CD4-positive, CD25-positive, alpha-beta regulatory T cell (primary cell): ENCODE measurements around the gene MAP2K2. TPM values are rescaled to one million over a fixed set of nuclear protein-coding genes. Genes with fewer than 3 reads are reported as not detected.

Experiments
- ATAC-seq, 2 donors: fragments of 150-1000 bp; cut with Tn5 transposase; one replicate each; pipeline ENCODE4 v1.10.0; 2021; ENCODE audit warnings: low read depth in 2 of 2, moderate number of reproducible peaks in 2 of 2, moderate library complexity in 1 of 2
- DNase-seq, 3 donors: peaks; one replicate each; pipeline versions ENCODE4 v3.0.0 to v3.0.0-alpha.2; 2012 to 2022; ENCODE audit warnings: mixed read lengths in 1 of 3
- H3K27ac ChIP-seq: one replicate; pipeline ENCODE4 v1.7.0; 2013; ENCODE audit warnings: mild to moderate bottlenecking, low read length; ENCODE audit not compliant: insufficient read depth, poor library complexity, severe bottlenecking
- H3K27me3 ChIP-seq: one replicate; pipeline ENCODE4 v1.7.0; 2013; ENCODE audit warnings: low read length; ENCODE audit not compliant: control insufficient read depth, insufficient read depth
- H3K36me3 ChIP-seq: one replicate; pipeline ENCODE4 v1.7.0; 2013; ENCODE audit warnings: mild to moderate bottlenecking, low read length, moderate library complexity; ENCODE audit not compliant: control insufficient read depth, insufficient read depth
- H3K4me1 ChIP-seq: 2 replicates; pipeline ENCODE4 v1.7.0; 2013; ENCODE audit warnings: mild to moderate bottlenecking, low read length; ENCODE audit not compliant: insufficient read depth, control insufficient read depth, poor library complexity, severe bottlenecking
- H3K4me3 ChIP-seq: one replicate; pipeline ENCODE4 v1.7.0; 2013; ENCODE audit warnings: low read depth, mild to moderate bottlenecking, low read length, moderate library complexity
- H3K9me3 ChIP-seq, 2 experiments: 1 replicate in 1 of 2; 2 replicates in 1 of 2; pipeline ENCODE4 v1.7.0; 2013; ENCODE audit warnings: low read length in 2 of 2, mild to moderate bottlenecking in 1 of 2, moderate library complexity in 1 of 2; ENCODE audit not compliant: control insufficient read depth in 2 of 2
- H3K27ac Mint-ChIP-seq, 3 donors: one replicate each; pipeline ENCODE4 v1.8.0; 2020 to 2022; ENCODE audit warnings: mild to moderate bottlenecking in 3 of 3, mixed read lengths in 3 of 3, moderate library complexity in 2 of 3
- H3K27me3 Mint-ChIP-seq: one replicate; pipeline ENCODE4 v1.8.0; 2022; ENCODE audit warnings: mild to moderate bottlenecking, mixed read lengths
- H3K36me3 Mint-ChIP-seq: one replicate; pipeline ENCODE4 v1.8.0; 2020; ENCODE audit warnings: mixed read lengths
- H3K4me1 Mint-ChIP-seq, 4 donors: one replicate each; pipeline ENCODE4 v1.8.0; 2020 to 2022; ENCODE audit warnings: mixed read lengths in 4 of 4, mild to moderate bottlenecking in 1 of 4
- H3K4me3 Mint-ChIP-seq, 4 donors: one replicate each; pipeline ENCODE4 v1.8.0; 2020 to 2022; ENCODE audit warnings: mild to moderate bottlenecking in 4 of 4, mixed read lengths in 4 of 4, moderate library complexity in 3 of 4
- H3K9me3 Mint-ChIP-seq, 7 donors: one replicate each; pipeline ENCODE4 v1.8.0; 2020 to 2022; ENCODE audit warnings: mixed read lengths in 7 of 7, mild to moderate bottlenecking in 3 of 7, moderate library complexity in 2 of 7
- polyA plus RNA-seq, 4 donors: library from polyadenylated mRNA; unstranded; fragments of 300-500 nt; fragmentation: Illumina TruSeq; gene quantifications; one replicate each; pipeline ENCODE4 v1.2.3, GENCODE V29; 2021
- total RNA-seq: library from RNA; stranded (reverse); gene quantifications from one replicate; pipeline ENCODE4 v1.2.3, GENCODE V29; 2022

The MAP2K2 gene
- total and polyA plus RNA-seq, 5 donors from 2014 or later, result 38.5 to 98.2 (median 67.6) TPM

DNA sequence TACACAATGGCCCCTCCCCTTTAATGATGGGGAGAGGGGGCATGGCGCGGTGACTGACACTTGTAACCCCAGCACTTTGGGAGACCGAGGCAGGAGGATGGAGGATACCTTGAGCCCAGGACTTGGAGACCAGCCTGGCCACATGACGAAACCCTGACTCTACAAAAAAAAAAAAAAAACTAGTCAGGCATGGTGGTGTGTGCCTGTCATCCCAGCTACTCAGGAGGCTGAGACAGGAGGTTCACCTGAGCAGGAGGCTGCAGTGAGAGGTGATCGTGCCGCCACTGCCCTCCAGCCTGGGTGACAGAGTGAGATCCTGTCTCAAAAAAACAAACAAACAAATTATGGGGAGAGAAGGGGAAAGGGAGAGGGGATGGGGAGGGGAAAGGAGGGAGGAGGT lies 43.4 kb downstream of the MAP2K2 start:
- Mint-ChIP-seq H3K4me1 (peaks cover 0 to 42% (median 2%) of the 10 kb centered on the region in 4 donors), H3K9me3 (no peaks in the 10 kb centered on the region), H3K27ac (peak overlapping the region in 1 of 3 donors; percentile 31), H3K4me3 (no peak overlapping the region), H3K27me3 (no peaks in the 10 kb centered on the region), H3K36me3 (no peaks in the 10 kb centered on the region)
- no peaks in the 10 kb centered on the region for H3K27me3 ChIP-seq
- no peaks in the 10 kb centered on the region for H3K9me3 ChIP-seq
- no peak overlapping the region for H3K27ac ChIP-seq
- H3K4me1 ChIP-seq, result peaks cover 33% of the 10 kb centered on the region
- ATAC-seq, result no peak
- no peaks in the 10 kb centered on the region for H3K36me3 ChIP-seq
- no peak overlapping the region for H3K4me3 ChIP-seq
- DNase-seq, result no peak

DNA sequence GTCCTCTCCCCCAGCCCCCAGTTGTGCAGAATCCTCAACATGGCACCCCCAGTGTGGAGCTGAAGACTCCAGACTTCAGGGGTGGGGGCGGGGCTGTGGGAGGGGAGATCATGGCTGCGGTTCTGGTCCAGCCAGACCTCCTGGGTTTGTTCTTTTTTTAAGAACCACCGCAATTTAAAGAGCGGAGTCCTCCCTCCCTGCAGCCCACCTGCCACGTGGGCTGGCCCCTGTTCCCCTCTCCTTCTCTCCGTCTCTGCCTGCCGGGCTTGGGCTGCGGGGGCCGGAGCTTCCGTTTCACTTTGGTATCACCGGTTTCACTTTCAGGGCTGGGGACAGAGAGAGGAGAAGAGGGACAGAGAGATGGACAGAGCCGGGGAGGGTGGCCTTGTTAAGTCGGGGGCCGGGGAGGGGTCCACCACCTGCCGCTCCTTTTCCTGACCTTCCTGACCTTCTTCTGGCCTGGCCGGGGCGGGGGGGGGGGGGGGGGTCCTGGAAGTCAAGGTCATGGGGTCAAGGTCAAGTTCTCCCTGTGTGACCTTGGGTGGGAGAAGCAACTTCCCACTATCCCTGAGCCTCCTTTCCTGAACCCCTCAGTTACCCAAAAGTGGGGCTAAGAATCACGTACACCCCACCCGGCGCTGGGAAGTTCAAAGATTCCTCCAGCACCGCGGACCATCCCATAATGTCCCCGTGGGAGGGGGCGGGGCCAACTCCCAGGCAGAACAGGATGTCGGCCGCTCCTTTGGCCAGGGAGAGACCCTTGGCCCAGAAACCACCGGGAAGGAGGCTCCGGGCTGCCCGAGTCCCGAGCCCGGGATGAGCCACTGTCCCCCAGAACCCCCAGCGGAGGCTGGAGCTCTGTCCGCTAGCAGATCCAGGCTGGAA lies 45.9 kb downstream of the MAP2K2 start:
- Mint-ChIP-seq H3K27ac (peak overlapping the region in 2 of 3 donors; percentile 92 to 94), H3K4me3 (peak overlapping the region; percentile 56 to 91 (median 85)), H3K27me3 (no peaks in the 10 kb centered on the region), H3K9me3 (no peaks in the 10 kb centered on the region), H3K36me3 (no peaks in the 10 kb centered on the region), H3K4me1 (peaks cover 0 to 36% (median 2%) of the 10 kb centered on the region in 4 donors)
- Histone ChIP-seq H3K4me1 (peaks cover 19% of the 10 kb centered on the region), H3K27ac (peak overlapping the region; percentile 61), H3K4me3 (peak overlapping the region; percentile 62), H3K9me3 (no peaks in the 10 kb centered on the region), H3K36me3 (no peaks in the 10 kb centered on the region), H3K27me3 (no peaks in the 10 kb centered on the region)
- DNase-seq (peak in 2 of 3 donors; percentile 44 to 63), ATAC-seq (peak; percentile 55 to 63)

DNA sequence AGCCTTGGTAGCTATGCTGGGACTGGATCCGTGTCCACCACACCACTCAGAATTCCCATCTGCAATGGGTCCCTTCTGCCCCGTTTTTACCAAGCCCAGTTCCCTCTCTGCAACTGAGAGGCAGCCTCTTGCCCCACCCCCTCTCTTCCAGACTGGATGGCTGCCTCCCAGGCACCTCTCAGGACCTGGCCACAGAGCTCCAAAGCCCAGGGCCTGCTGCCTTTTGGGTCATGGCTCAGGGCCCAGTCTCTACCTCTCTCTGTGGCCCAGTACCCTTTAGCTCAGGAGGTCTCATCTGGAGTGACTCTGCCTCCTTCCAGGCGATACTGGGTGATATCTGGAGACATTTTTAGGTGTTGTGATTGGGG lies 46.9 kb downstream of the MAP2K2 start:
- H3K36me3 ChIP-seq, result no peaks in the 10 kb centered on the region
- Mint-ChIP-seq H3K27ac (peak overlapping the region; percentile 23 to 83 (median 74)), H3K4me3 (peak overlapping the region in 3 of 4 donors; percentile 56 to 91 (median 88)), H3K9me3 (peaks cover 0 to 1% (median 0%) of the 10 kb centered on the region in 7 donors), H3K4me1 (peaks cover 0 to 30% (median 2%) of the 10 kb centered on the region in 4 donors), H3K27me3 (no peaks in the 10 kb centered on the region), H3K36me3 (no peaks in the 10 kb centered on the region)
- H3K4me3 ChIP-seq, result no peak overlapping the region
- ATAC-seq (no peak), DNase-seq (no peak)
- H3K4me1 ChIP-seq, result peaks cover 19% of the 10 kb centered on the region
- H3K27ac ChIP-seq, result no peak overlapping the region
- no peaks in the 10 kb centered on the region for H3K27me3 ChIP-seq
- no peaks in the 10 kb centered on the region for H3K9me3 ChIP-seq

DNA sequence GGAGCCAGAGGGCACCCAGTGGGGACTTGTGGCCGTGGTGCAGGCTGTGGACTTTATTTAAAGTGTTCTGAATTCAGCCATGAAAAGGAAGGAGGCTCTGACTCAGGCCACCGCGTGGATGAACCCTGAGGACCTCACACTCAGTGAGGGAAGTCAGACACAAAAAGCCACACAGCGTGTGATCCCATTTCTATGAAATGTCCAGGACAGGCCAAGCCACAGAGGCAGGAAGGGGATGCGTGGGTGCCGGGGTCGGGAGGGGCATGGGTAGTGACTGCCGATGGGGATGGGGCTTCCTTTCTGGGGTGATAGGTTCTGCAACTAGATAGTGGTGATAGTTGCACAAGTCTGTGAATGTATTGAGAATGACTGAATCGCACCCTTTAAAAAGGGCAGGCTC lies 48.5 kb downstream of the MAP2K2 start:
- H3K4me3 Mint-ChIP-seq, result peak overlapping the region; percentile 52 to 70 (median 60)
- H3K27ac ChIP-seq, result no peak overlapping the region
- no peaks in the 10 kb centered on the region for H3K36me3 ChIP-seq
- H3K4me3 ChIP-seq, result no peak overlapping the region
- no peaks in the 10 kb centered on the region for H3K9me3 ChIP-seq
- no peaks in the 10 kb centered on the region for H3K27me3 Mint-ChIP-seq
- H3K27ac Mint-ChIP-seq, result peak overlapping the region in 2 of 3 donors; percentile 69 to 91
- H3K9me3 Mint-ChIP-seq, result peaks cover 0 to 1% (median 0%) of the 10 kb centered on the region in 7 donors
- H3K27me3 ChIP-seq, result no peaks in the 10 kb centered on the region
- H3K4me1 ChIP-seq, result peaks cover 19% of the 10 kb centered on the region
- ATAC-seq, result no peak
- H3K4me1 Mint-ChIP-seq, result peaks cover 0 to 32% (median 2%) of the 10 kb centered on the region in 4 donors
- H3K36me3 Mint-ChIP-seq, result no peaks in the 10 kb centered on the region
- DNase-seq, result no peak

DNA sequence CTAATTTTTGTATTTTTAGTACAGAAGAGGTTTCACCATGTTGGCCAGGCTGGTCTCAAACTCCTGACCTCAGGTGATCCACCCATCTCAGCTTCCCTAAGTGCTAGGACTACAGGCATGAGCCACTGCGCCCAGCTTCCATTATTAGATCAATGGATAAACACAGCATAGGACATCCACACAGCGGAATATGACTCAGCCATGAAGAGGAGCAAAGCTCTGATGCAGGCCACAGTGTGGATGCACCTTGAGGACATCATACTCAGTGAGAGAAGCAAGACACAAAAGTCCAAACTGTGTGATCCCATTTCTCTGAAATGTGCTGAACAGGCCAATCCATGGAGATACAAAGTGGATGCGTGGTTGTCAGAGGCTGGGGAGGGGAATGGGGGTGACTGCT lies 52.3 kb downstream of the MAP2K2 start:
- ATAC-seq (no peak), DNase-seq (no peak)
- Histone ChIP-seq H3K4me3 (no peak overlapping the region), H3K27me3 (no peaks in the 10 kb centered on the region), H3K9me3 (no peaks in the 10 kb centered on the region), H3K27ac (no peak overlapping the region), H3K4me1 (peaks cover 28% of the 10 kb centered on the region), H3K36me3 (no peaks in the 10 kb centered on the region)
- H3K27me3 Mint-ChIP-seq, result no peaks in the 10 kb centered on the region
- H3K36me3 Mint-ChIP-seq, result no peaks in the 10 kb centered on the region
- H3K9me3 Mint-ChIP-seq, result peaks cover 0 to 3% (median 0%) of the 10 kb centered on the region in 7 donors
- no peak overlapping the region for H3K4me3 Mint-ChIP-seq
- H3K4me1 Mint-ChIP-seq, result peaks cover 11 to 35% (median 14%) of the 10 kb centered on the region in 4 donors
- no peak overlapping the region for H3K27ac Mint-ChIP-seq

DNA sequence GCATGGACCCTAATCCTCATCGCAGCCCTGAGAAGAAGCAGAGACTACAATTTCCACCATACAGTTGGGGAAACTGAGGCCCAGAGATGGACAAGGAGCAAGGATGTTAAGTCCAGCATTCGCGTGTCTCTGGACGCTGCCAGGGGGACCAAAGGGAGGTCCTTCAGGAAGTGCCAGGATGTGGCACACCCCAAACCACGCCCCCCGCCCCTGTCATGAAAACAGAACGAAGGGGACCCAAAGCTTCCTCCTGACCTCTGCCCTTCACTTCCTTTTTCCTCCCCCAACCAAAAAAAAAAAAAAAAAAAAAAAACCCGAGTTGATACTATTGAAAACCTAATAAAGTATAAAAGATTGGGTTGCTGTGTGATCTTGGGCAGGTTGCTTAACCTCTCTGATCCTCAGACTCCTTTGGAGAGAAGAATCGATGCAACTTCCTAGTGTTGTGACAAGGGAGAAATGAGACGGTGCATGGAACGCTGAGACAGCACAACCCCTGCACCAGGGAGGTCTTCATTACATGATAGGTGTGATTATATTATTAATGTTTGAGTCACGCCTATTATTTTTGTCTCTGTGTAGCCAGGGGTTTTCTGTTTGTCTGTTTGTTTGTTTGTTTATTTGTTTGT lies 54.5 kb downstream of the MAP2K2 start:
- Mint-ChIP-seq H3K27ac (peak overlapping the region; percentile 86 to 95 (median 94)), H3K9me3 (peaks cover 0 to 3% (median 0%) of the 10 kb centered on the region in 7 donors), H3K4me3 (peak overlapping the region; percentile 82 to 100 (median 90)), H3K27me3 (no peaks in the 10 kb centered on the region), H3K4me1 (peaks cover 11 to 28% (median 12%) of the 10 kb centered on the region in 4 donors), H3K36me3 (no peaks in the 10 kb centered on the region)
- H3K36me3 ChIP-seq, result no peaks in the 10 kb centered on the region
- H3K9me3 ChIP-seq, result no peaks in the 10 kb centered on the region
- peak; percentile 44 to 91 (median 53) for DNase-seq
- peak overlapping the region; percentile 90 for H3K27ac ChIP-seq
- H3K4me3 ChIP-seq, result peak overlapping the region; percentile 65
- H3K4me1 ChIP-seq, result peaks cover 32% of the 10 kb centered on the region
- no peaks in the 10 kb centered on the region for H3K27me3 ChIP-seq
- ATAC-seq, result no peak

DNA sequence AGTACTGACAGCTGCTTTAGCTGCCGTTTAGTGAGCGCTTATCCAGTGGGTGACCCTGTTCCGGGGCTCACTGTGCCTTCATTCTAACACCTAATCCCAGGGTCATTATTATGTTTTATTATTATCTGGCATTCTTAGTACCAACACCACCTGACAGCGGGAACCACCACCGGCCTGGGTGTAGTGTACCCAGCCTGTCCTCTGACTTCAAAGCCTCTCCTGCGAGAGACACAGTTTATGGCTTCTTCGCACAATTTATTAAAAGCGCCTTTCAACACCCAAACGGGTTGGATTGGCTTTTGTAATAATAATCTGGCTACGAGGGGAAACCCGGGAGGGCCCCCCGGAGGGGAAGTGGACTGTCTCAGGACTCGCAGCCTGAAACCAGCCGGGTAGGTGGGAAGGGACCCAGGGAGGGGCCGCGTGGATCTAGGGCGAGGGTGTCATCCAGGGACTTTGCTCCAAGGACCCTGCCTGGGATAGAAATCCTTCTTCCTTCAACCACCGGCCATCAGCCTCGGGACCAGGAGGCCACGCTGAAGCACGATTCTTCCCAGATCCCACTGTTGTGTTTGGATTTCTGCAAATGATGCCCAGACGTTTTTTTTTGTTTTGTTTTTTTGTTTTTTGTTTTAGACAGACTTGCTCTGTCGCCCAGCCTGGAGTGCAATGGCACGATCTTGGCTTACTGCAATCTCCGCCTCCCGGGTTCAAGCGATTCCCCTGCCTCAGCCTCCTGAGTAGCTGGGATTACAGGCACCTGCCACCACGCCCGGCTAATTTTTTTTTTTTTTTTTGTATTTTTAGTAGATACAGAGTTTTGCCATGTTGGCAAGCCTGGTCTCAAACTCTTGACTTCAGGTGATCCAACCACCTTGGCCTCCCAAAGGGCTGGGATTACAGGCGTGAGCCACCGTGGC lies 55.6 kb downstream of the MAP2K2 start:
- peak in 2 of 3 donors; percentile 31 to 44 for DNase-seq
- Histone ChIP-seq H3K4me3 (peak overlapping the region; percentile 62), H3K4me1 (peaks cover 44% of the 10 kb centered on the region), H3K27ac (peak overlapping the region; percentile 90), H3K27me3 (no peaks in the 10 kb centered on the region), H3K36me3 (peaks cover 4% of the 10 kb centered on the region), H3K9me3 (no peaks in the 10 kb centered on the region)
- Mint-ChIP-seq H3K4me3 (peak overlapping the region; percentile 82 to 100 (median 90)), H3K9me3 (peaks cover 0 to 3% (median 0%) of the 10 kb centered on the region in 7 donors), H3K36me3 (no peaks in the 10 kb centered on the region), H3K4me1 (peaks cover 11 to 32% (median 13%) of the 10 kb centered on the region in 4 donors), H3K27me3 (no peaks in the 10 kb centered on the region), H3K27ac (peak overlapping the region; percentile 94 to 96 (median 95))
- ATAC-seq, result no peak
